Breast epithelium (tissue), 3 donors: ENCODE data around the gene CX3CR1.

Source experiments
- POLR2A ChIP-seq: fragments of 450-650 bp; IDR thresholded peaks from one replicate; pipeline ENCODE4 v1.6.1; 2016; ENCODE audit warnings: antibody characterized with exemption, mild to moderate bottlenecking, moderate library complexity
- POLR2AphosphoS5 ChIP-seq, 3 donors: sonication (generic); formaldehyde crosslinking; IDR thresholded peaks; one replicate each; pipeline ENCODE4 v1.6.1; 2017; ENCODE audit warnings: antibody characterized with exemption in 3 of 3
- TF ChIP-seq, protein P1 (sequence below), 3 donors: fragments of 450-650 bp; IDR thresholded peaks; one replicate each; pipeline ENCODE4 v1.5.1; 2016 to 2017; ENCODE audit warnings: antibody characterized with exemption in 3 of 3, mild to moderate bottlenecking in 3 of 3, moderate library complexity in 3 of 3

DNA sequence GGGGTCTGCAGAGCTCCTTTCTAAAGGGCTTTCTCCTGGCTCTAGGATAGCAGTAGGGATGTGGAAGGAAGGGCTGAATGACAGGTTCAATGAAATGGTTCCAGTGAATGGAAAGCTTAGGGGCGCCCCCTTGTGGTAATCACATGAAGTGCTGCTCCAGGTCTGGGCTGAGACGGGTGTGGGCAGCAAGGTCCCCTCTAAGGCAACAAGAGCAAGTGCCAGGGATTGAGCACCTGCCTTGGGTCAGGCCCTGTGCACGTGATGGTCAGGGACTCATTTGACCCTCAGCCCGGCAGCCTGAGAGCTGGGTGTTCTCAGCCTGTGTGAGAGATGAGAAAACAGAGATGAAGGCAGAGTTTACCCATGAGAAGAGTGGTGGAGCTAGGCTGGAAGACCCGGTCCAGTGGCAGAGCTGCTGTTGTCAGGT lies 12.1 kb upstream of the CX3CR1 start:
- TF ChIP-seq, protein P1, sequence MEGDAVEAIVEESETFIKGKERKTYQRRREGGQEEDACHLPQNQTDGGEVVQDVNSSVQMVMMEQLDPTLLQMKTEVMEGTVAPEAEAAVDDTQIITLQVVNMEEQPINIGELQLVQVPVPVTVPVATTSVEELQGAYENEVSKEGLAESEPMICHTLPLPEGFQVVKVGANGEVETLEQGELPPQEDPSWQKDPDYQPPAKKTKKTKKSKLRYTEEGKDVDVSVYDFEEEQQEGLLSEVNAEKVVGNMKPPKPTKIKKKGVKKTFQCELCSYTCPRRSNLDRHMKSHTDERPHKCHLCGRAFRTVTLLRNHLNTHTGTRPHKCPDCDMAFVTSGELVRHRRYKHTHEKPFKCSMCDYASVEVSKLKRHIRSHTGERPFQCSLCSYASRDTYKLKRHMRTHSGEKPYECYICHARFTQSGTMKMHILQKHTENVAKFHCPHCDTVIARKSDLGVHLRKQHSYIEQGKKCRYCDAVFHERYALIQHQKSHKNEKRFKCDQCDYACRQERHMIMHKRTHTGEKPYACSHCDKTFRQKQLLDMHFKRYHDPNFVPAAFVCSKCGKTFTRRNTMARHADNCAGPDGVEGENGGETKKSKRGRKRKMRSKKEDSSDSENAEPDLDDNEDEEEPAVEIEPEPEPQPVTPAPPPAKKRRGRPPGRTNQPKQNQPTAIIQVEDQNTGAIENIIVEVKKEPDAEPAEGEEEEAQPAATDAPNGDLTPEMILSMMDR (IDR thresholded peaks at IDR 0.05): peak; percentile 82 to 86 (median 82)
- TF ChIP-seq POLR2A: no peak
- TF ChIP-seq POLR2AphosphoS5 (IDR thresholded peaks at IDR 0.05): no peak
